NT2/D1 (cell line): ENCODE results near the gene ECHDC3.

Source experiments
- DNase-seq: peaks from one replicate; pipeline ENCODE4 v3.0.0-alpha.2; 2011; ENCODE audit warnings: low read depth, low spot score
- H3K27me3 ChIP-seq: 2 replicates; pipeline ENCODE4 v1.6.0; 2011; ENCODE audit warnings: mild to moderate bottlenecking; ENCODE audit not compliant: insufficient read length, insufficient read depth
- H3K36me3 ChIP-seq: 2 replicates; pipeline ENCODE4 v1.6.1; 2011; ENCODE audit warnings: mild to moderate bottlenecking, low read length, mixed read lengths; ENCODE audit not compliant: insufficient read depth, insufficient read length
- H3K4me1 ChIP-seq: 2 replicates; pipeline ENCODE4 v1.5.1; 2011; ENCODE audit not compliant: insufficient read depth, insufficient read length
- H3K4me3 ChIP-seq: 2 replicates; pipeline ENCODE4 v1.5.1; 2011; ENCODE audit warnings: low read depth; ENCODE audit not compliant: insufficient read length
- H3K9ac ChIP-seq: 2 replicates; pipeline ENCODE4 v1.6.0; 2011; ENCODE audit warnings: low read depth; ENCODE audit not compliant: insufficient read length
- H3K9me3 ChIP-seq: 2 replicates; pipeline ENCODE4 v1.5.1; 2011; ENCODE audit warnings: mild to moderate bottlenecking, low read length; ENCODE audit not compliant: insufficient read depth
- SUZ12 ChIP-seq: IDR thresholded peaks from 2 replicates; pipeline ENCODE4 v1.6.1; 2011; ENCODE audit not compliant: insufficient read length, insufficient read depth; ENCODE audit errors: extremely low read depth
- YY1 ChIP-seq: IDR thresholded peaks from 2 replicates; pipeline ENCODE4 v1.6.1; 2011; ENCODE audit not compliant: insufficient read length, insufficient read depth
- ZNF274 ChIP-seq: IDR thresholded peaks from 2 replicates; pipeline ENCODE4 v1.6.1; 2011; ENCODE audit warnings: mild to moderate bottlenecking, low read depth, low read length

The ECHDC3 gene

DNA sequence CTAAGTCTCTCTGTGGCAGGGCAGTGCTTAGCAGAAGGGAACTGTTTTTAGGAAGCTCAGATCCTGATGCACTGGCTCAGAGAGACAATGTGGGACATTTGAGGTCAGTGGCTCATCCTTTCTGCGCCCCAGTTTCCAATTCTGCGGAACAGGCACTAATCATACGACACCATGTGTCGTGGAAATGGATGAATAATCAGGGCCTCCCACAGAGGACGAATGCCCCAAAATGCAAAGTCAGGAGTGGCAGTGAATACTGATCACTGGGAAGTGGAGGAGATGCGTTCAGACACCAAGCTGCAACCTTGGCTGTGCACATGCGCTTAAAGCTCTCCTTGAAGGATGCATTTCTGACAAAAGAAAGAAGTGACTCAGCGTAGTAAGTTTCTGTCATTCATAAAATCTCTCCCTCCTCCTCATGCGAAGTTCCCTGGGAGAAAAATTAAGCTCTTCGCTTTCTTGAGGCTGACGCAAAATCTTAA lies 21.9 kb upstream of the ECHDC3 start:
- Histone ChIP-seq H3K9me3 (no peaks in the 10 kb centered on the region), H3K36me3 (no peaks in the 10 kb centered on the region), H3K4me1 (no peaks in the 10 kb centered on the region), H3K9ac (no peak overlapping the region), H3K27me3 (no peaks in the 10 kb centered on the region), H3K4me3 (no peak overlapping the region)
- no peak for TF ChIP-seq SUZ12
- TF ChIP-seq YY1 = no peak
- TF ChIP-seq ZNF274 = no peak
- no peak for DNase-seq

DNA sequence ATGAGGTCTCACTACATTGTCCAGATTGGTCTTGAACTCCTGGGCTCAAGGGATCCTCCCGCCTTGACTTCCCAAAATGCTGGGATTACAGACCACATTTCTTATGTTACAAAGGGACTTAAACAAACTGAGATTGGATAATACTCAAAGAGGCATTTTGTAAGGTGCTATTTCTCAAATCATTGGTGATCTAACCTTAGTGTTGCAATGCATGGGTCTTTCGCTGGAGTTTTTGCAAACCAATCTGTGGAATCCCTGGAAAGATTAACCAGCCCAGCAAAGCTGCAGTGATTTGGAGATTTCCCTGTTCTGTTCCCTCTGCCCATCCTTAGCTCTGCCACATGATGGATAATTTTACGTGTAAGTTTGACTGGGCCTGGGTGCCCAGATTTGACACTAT lies 20.4 kb upstream of the ECHDC3 start:
- Histone ChIP-seq H3K9me3 (no peaks in the 10 kb centered on the region), H3K4me1 (no peaks in the 10 kb centered on the region), H3K27me3 (no peaks in the 10 kb centered on the region), H3K9ac (no peak overlapping the region), H3K36me3 (no peaks in the 10 kb centered on the region), H3K4me3 (no peak overlapping the region)
- TF ChIP-seq YY1 (no peak), SUZ12 (no peak), ZNF274 (no peak)
- DNase-seq = no peak

DNA sequence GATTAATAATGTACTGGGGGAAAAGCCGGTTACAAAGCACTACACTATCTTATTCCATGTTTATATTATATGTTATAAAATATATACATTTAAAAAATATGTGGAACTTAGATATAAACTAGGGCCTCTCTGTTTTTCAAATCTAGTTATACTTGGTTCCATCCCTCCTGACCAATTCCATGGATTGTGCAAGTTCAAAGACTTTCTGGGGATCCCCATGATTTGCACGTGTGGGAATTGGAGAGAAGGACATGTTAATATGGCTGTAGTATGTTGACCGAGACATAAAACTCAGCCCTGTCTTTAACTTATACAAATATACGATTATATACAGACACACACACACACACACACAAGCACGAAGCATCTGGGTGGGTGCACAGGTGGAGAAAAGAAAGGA lies 18.8 kb upstream of the ECHDC3 start:
- Histone ChIP-seq H3K36me3 (no peaks in the 10 kb centered on the region), H3K27me3 (no peaks in the 10 kb centered on the region), H3K4me1 (no peaks in the 10 kb centered on the region), H3K9me3 (peaks cover 7% of the 10 kb centered on the region; the same call in 1 of the 2 replicates), H3K9ac (no peak overlapping the region), H3K4me3 (no peak overlapping the region)
- no peak for DNase-seq
- TF ChIP-seq YY1 = no peak
- TF ChIP-seq SUZ12 = no peak
- no peak for TF ChIP-seq ZNF274

DNA sequence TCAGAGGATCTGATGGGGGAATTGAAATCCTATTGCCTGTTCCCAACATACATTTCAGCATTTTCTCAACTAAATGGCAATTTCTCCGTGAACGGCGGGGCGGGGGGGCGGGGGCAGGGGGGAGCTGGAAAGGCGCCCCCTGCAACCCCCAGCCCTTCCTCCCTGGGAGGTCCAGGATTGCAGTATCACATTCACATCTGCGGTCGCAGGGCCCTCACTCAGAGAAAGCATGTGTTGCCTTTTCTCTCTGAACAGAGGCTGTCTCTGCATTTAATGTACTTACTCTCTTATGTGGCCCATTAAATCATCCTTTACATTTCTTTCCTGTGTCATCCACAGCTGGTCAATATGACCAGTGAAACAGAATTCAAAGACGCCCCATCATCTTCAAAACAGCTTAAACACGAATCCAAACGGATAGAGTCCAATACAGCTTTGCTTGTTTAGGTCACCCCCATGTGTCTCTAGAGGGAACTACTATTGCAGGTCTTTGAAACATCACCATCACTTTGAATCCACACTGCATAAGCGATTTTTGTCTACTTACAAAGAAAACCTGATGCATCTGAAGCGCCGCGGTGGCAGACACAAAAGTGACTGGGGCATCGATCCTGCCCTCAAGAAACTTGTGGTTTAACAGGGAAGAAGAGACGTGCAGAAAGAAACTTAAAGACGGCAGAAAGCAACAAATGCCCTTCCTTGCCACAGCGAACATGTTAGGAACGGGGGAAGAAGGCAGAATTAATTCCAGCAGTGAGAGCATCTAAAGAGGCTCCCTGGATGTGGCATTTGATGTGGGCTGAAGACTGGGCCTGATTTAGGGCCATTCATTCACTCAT lies 17.0 kb upstream of the ECHDC3 start:
- no peak overlapping the region for H3K9ac ChIP-seq
- H3K4me3 ChIP-seq = no peak overlapping the region
- peaks cover 11% of the 10 kb centered on the region; the same call in 1 of the 2 replicates for H3K9me3 ChIP-seq
- H3K36me3 ChIP-seq = no peaks in the 10 kb centered on the region
- no peak for TF ChIP-seq SUZ12
- no peak for TF ChIP-seq ZNF274
- no peak for TF ChIP-seq YY1
- no peaks in the 10 kb centered on the region for H3K4me1 ChIP-seq
- peak; percentile 15 for DNase-seq
- H3K27me3 ChIP-seq = no peaks in the 10 kb centered on the region

DNA sequence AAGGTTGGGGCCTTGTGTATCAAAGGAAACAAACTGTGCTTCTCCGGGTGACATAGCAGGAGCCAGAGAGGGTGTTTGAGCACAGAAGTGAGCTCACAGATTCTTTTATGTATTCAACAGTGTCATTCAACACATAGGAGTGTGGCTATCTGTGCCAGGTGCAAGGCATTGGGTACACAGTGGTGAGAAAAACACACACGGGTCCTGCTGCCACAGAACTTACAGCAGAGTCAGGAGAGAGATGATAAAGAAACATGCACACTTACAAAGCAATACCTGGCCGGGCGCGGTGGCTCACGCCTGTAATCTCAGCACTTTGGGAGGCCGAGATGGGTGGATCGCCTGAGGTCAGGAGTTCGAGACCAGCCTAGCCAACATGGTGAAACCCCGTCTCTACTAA lies 16.3 kb upstream of the ECHDC3 start:
- Histone ChIP-seq H3K4me1 (no peaks in the 10 kb centered on the region), H3K4me3 (no peak overlapping the region), H3K36me3 (no peaks in the 10 kb centered on the region), H3K9ac (no peak overlapping the region), H3K9me3 (peaks cover 15% of the 10 kb centered on the region; the same call in 1 of the 2 replicates), H3K27me3 (no peaks in the 10 kb centered on the region)
- DNase-seq = no peak
- TF ChIP-seq YY1 = no peak
- no peak for TF ChIP-seq ZNF274
- no peak for TF ChIP-seq SUZ12

DNA sequence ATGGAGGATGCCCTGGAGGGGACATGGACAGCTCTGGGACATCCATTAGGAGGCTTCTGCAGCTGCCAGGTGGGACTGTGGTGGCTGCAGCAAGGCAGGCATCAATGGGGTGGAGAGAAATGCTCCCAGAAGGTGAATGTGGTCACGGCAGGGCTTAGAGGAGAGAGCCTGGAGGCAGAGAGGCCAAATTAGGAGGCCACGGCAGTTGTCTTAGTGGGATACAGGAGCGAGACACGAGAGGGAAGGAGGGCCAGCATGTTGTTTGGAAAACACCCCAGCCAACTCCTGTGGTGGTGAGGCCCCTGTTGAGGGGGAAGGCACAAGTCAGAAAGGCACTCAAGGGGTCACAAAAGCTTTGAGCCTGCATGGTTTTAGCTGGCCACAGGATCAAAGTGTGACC lies 14.6 kb upstream of the ECHDC3 start:
- Histone ChIP-seq H3K4me3 (no peak overlapping the region), H3K36me3 (no peaks in the 10 kb centered on the region), H3K9ac (no peak overlapping the region), H3K4me1 (no peaks in the 10 kb centered on the region), H3K27me3 (no peaks in the 10 kb centered on the region), H3K9me3 (peaks cover 15% of the 10 kb centered on the region; the same call in 1 of the 2 replicates)
- no peak for DNase-seq
- TF ChIP-seq YY1 = no peak
- TF ChIP-seq ZNF274 = no peak

DNA sequence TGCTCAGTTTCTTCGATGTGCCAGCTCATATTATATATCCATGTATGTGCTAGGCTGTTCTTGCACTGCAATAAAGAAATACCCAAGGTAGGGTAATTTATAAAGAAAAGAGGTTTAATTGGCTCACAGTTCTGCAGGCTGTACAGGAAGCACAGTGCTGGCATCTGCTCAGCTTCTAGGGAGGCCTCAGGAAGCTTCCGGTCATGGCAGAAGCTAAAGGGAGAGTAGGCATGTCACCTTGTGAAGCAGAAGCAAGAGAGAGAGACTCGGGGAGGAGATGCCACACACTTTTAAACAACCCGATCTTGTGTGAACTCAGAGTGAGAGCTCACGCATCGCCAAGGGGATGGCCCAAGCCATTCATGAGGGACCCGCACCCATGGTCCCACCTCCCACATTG lies 13.8 kb upstream of the ECHDC3 start:
- no peak for DNase-seq
- Histone ChIP-seq H3K9ac (no peak overlapping the region), H3K4me3 (no peak overlapping the region), H3K27me3 (no peaks in the 10 kb centered on the region), H3K36me3 (no peaks in the 10 kb centered on the region), H3K9me3 (peaks cover 15% of the 10 kb centered on the region; the same call in 1 of the 2 replicates), H3K4me1 (no peaks in the 10 kb centered on the region)
- TF ChIP-seq YY1 (no peak), ZNF274 (no peak), SUZ12 (no peak)
